ENCODE data around the gene KITLG. TPM values are rescaled to one million over a fixed set of nuclear protein-coding genes. Genes with fewer than 3 reads are reported as not detected.

Gene KITLG
- total RNA-seq, 1 donor from 2014 or later = 6.2 TPM

GRCh38 chr12:88494520-88494919 is 85.8 kb downstream of the KITLG start:
- no peak for DNase-seq (ENCODE audit: low read depth, low spot score)
- Mint-ChIP-seq H3K27me3 (ENCODE audit: low read depth) (no peaks in the 10 kb centered on the region), H3K36me3 (ENCODE audit: low read depth) (no peaks in the 10 kb centered on the region), H3K4me1 (no peaks in the 10 kb centered on the region), H3K4me3 (no peak overlapping the region), H3K9me3 (no peaks in the 10 kb centered on the region), H3K27ac (ENCODE audit: unreplicated experiment) (no peak overlapping the region)
- no peak for TF ChIP-seq CTCF (conservative IDR thresholded peaks at IDR 0.05)

- Mint-ChIP-seq H3K4me1 (no peaks in the 10 kb centered on the region), H3K9me3 (no peaks in the 10 kb centered on the region), H3K27me3 (ENCODE audit: low read depth) (no peaks in the 10 kb centered on the region), H3K36me3 (ENCODE audit: low read depth) (no peaks in the 10 kb centered on the region), H3K27ac (ENCODE audit: unreplicated experiment) (no peak overlapping the region), H3K4me3 (no peak overlapping the region)
- TF ChIP-seq CTCF (conservative IDR thresholded peaks at IDR 0.05) = no peak
- no peak for DNase-seq (ENCODE audit: low read depth, low spot score)
These were observed 86.6 kb downstream of the KITLG start for GRCh38 chr12:88493636-88494035.

DNA sequence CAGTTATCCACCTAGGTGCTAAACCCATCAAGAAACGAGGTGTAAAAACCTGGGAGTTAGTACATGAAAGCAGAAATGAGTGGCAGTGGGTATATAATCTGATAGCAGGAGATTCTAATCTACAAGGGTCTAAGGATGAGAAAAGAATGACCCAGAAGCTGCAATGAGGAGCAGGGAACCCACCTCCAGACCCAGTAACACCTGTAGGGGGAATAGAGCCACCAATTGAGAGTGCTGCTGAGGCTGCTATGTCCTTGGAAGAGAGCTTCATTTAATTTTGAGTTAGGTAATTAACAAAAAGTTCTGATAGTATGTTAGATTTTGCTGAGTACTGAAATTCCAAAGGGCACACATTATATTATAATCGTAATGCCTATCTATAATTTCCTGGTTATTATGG is 89.8 kb downstream of the KITLG start:
- H3K4me1 Mint-ChIP-seq = no peaks in the 10 kb centered on the region
- no peak for DNase-seq (ENCODE audit: low read depth, low spot score)
- no peak overlapping the region for H3K27ac Mint-ChIP-seq (ENCODE audit: unreplicated experiment)
- H3K9me3 Mint-ChIP-seq = no peaks in the 10 kb centered on the region
- no peaks in the 10 kb centered on the region for H3K36me3 Mint-ChIP-seq (ENCODE audit: low read depth)
- no peak for TF ChIP-seq CTCF (conservative IDR thresholded peaks at IDR 0.05)
- no peak overlapping the region for H3K4me3 Mint-ChIP-seq
- no peaks in the 10 kb centered on the region for H3K27me3 Mint-ChIP-seq (ENCODE audit: low read depth)

DNA sequence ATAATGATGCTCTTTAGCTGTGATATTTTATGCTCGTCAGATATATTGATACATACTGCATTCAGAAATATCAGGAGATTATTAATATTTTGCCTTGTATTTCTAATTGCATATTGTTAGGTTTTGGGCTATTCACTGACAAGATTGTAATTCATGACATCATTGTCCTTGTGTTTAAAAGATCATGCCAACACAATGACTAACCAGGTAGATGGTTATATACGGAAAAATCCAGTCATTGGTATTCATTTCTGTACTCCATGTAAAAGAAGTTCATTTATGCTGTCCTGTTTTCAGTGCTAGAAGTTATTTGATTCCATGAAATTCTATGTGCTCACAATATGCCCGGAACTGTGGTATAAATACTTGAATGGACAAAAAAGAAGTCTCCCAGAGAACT is 107.5 kb downstream of the KITLG start:
- no peak overlapping the region for H3K27ac Mint-ChIP-seq (ENCODE audit: unreplicated experiment)
- peaks cover 4% of the 10 kb centered on the region for H3K36me3 Mint-ChIP-seq (ENCODE audit: low read depth)
- peaks cover 11% of the 10 kb centered on the region for H3K9me3 Mint-ChIP-seq
- H3K4me3 Mint-ChIP-seq = no peak overlapping the region
- H3K4me1 Mint-ChIP-seq = peaks cover 4% of the 10 kb centered on the region
- DNase-seq (ENCODE audit: low read depth, low spot score) = no peak
- H3K27me3 Mint-ChIP-seq (ENCODE audit: low read depth) = no peaks in the 10 kb centered on the region
- TF ChIP-seq CTCF (conservative IDR thresholded peaks at IDR 0.05) = no peak

DNA sequence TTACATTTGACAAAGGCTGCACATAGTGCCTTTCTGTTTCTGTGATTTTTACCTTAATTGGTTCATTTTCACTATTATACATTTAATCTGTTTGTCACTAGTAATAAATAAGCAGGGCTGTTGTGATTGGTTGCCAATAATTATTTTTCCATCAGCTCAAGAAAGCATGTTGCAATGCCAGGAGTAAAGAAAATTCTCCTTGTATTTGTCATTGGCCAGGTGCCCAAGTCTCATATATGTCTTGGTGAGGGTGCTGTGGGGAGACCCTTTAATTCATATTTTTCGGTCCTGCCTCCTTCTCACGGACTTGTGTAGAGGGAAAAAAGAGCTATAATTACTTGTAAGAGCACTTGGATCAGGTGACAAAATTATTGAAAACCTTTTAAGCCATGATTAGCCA is 108.0 kb downstream of the KITLG start:
- no peak overlapping the region for H3K27ac Mint-ChIP-seq (ENCODE audit: unreplicated experiment)
- peaks cover 9% of the 10 kb centered on the region for H3K9me3 Mint-ChIP-seq
- no peak for TF ChIP-seq CTCF (conservative IDR thresholded peaks at IDR 0.05)
- H3K36me3 Mint-ChIP-seq (ENCODE audit: low read depth) = peaks cover 4% of the 10 kb centered on the region
- no peak overlapping the region for H3K4me3 Mint-ChIP-seq
- H3K27me3 Mint-ChIP-seq (ENCODE audit: low read depth) = no peaks in the 10 kb centered on the region
- peaks cover 4% of the 10 kb centered on the region for H3K4me1 Mint-ChIP-seq
- DNase-seq (ENCODE audit: low read depth, low spot score) = no peak

Measured in neural crest cell (in vitro differentiated cells).